Measurements from ENCODE around the gene GPR12. TPM values are rescaled to one million over a fixed set of nuclear protein-coding genes. Genes with fewer than 3 reads are reported as not detected.

The GPR12 gene
- total and polyA plus RNA-seq, 10 donors, result 0.02 to 0.16 (median 0.05) TPM; not detected in 6

- Histone ChIP-seq H3K36me3 (no peaks in the 10 kb centered on the region), H3K4me1 (no peaks in the 10 kb centered on the region), H3K27me3 (replicated peaks in 1 of 7) (peaks cover 0 to 27% (median 0%) of the 10 kb centered on the region in 7 donors), H3K9me3 (no peaks in the 10 kb centered on the region), H3K27ac (no peak overlapping the region), H3K4me3 (no peak overlapping the region)
- TF ChIP-seq CTCF (IDR thresholded peaks at IDR 0.05 in 8 of 11, conservative IDR thresholded peaks at IDR 0.05 in 3 of 11) (no peak), POLR2A (IDR thresholded peaks at IDR 0.05) (no peak), POLR2AphosphoS5 (IDR thresholded peaks at IDR 0.05) (no peak)
- 25 to 55% (median 36%) methylated on average over 2 to 8 of the region's 8 CpGs for WGBS, 5 donors
- intact Hi-C loops (cut with DNase I; ENCODE audit: low total_unique reads), result no loop called here
- no peak for DNase-seq
These were observed 11.3 kb downstream of the GPR12 start for GRCh38 chr13:26749285-26749684.

- Histone ChIP-seq H3K4me3 (no peak overlapping the region), H3K36me3 (no peaks in the 10 kb centered on the region), H3K9me3 (no peaks in the 10 kb centered on the region), H3K27ac (no peak overlapping the region), H3K4me1 (no peaks in the 10 kb centered on the region), H3K27me3 (replicated peaks in 1 of 7) (peaks cover 0 to 39% (median 0%) of the 10 kb centered on the region in 7 donors)
- no peak for TF ChIP-seq POLR2AphosphoS5 (IDR thresholded peaks at IDR 0.05)
- no peak for TF ChIP-seq POLR2A (IDR thresholded peaks at IDR 0.05)
- TF ChIP-seq CTCF (IDR thresholded peaks at IDR 0.05 in 8 of 11, conservative IDR thresholded peaks at IDR 0.05 in 3 of 11), result no peak
- intact Hi-C loops (cut with DNase I; ENCODE audit: low total_unique reads), result no loop called here
- 73 to 87% (median 81%) methylated on average over 2 of the region's 2 CpGs for WGBS, 5 donors
- no peak for DNase-seq
These were observed 12.9 kb downstream of the GPR12 start for GRCh38 chr13:26747706-26748105.

GRCh38 chr13:26743971-26744370 lies 16.6 kb downstream of the GPR12 start:
- Histone ChIP-seq H3K36me3 (no peaks in the 10 kb centered on the region), H3K4me3 (no peak overlapping the region), H3K27ac (no peak overlapping the region), H3K4me1 (no peaks in the 10 kb centered on the region), H3K9me3 (peaks cover 0 to 12% (median 4%) of the 10 kb centered on the region in 8 donors), H3K27me3 (replicated peaks in 1 of 7) (peaks cover 0 to 52% (median 3%) of the 10 kb centered on the region in 7 donors)
- DNase-seq, result no peak
- intact Hi-C loops (cut with DNase I; ENCODE audit: low total_unique reads), result no loop called here
- 48 to 57% (median 55%) methylated on average over 7 of the region's 7 CpGs for WGBS, 5 donors
- TF ChIP-seq CTCF (IDR thresholded peaks at IDR 0.05 in 8 of 11, conservative IDR thresholded peaks at IDR 0.05 in 3 of 11), result no peak

GRCh38 chr13:26742691-26743358 lies 17.8 kb downstream of the GPR12 start:
- intact Hi-C loops (cut with DNase I; ENCODE audit: low total_unique reads), result no loop called here
- H3K4me3 ChIP-seq, result no peak overlapping the region
- DNase-seq, result no peak
- TF ChIP-seq CTCF (IDR thresholded peaks at IDR 0.05 in 8 of 11, conservative IDR thresholded peaks at IDR 0.05 in 3 of 11) (no peak), POLR2A (IDR thresholded peaks at IDR 0.05) (no peak), POLR2AphosphoS5 (IDR thresholded peaks at IDR 0.05) (no peak)
- WGBS, 5 donors, result 33 to 63% (median 53%) methylated on average over 24 to 25 of the region's 25 CpGs
- H3K36me3 ChIP-seq, result no peaks in the 10 kb centered on the region
- peaks cover 0 to 52% (median 3%) of the 10 kb centered on the region in 7 donors for H3K27me3 ChIP-seq (replicated peaks in 1 of 7)
- H3K9me3 ChIP-seq, result peaks cover 0 to 24% (median 15%) of the 10 kb centered on the region in 8 donors
- no peaks in the 10 kb centered on the region for H3K4me1 ChIP-seq
- no peak overlapping the region for H3K27ac ChIP-seq
